Measurements from ENCODE around the gene COL4A6. TPM values are rescaled to one million over a fixed set of nuclear protein-coding genes. Genes with fewer than 3 reads are reported as not detected.

Gene COL4A6
- total and polyA plus RNA-seq, 2 of the 8 experiments (the other 6 are each of a cell fraction or from before 2014, with no cell fraction given): 5.9 to 11.8 TPM

DNA sequence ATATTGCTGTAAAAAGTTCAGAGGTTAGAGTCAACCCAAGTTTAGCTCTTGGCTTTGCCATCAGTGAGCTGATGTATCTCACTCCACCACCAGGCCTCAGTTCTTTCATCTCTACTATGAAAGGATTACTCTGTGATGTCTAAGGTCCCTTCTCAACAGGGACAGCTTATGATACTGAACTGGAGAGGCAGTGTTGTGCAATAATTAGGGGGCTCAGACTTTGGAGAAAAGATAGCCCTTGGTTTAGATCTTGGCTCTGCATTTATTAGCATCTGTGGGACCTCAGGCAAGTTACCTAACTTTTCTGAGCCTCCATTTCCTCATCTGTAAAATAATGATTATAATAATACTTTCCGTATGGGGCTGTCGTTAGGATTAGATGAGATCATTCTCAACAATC is 89.0 kb downstream of the COL4A6 start:
- Histone ChIP-seq H4K91ac (replicated peaks; ENCODE audit: insufficient read length, low read length) (no peak overlapping the region), H2AFZ (ENCODE audit: low read length) (no peak overlapping the region), H3K23me2 (ENCODE audit: low read depth, low read length) (no peaks in the 10 kb centered on the region), H2BK120ac (replicated peaks; ENCODE audit: low read depth, low read length) (no peak overlapping the region), H3K9ac (replicated peaks in 1 of 4; ENCODE audit: extremely low read depth in 1 of 4, low read depth in 3 of 4, low read length in 3 of 4) (no peak overlapping the region), H3K4me1 (replicated peaks in 1 of 4; ENCODE audit: control insufficient read depth in 3 of 4, insufficient read depth in 4 of 4, low read length in 3 of 4) (peaks cover 0 to 13% (median 5%) of the 10 kb centered on the region in 4 experiments; a peak in 4 of 7 replicates), H3K14ac (ENCODE audit: insufficient read length) (no peak overlapping the region), H3K27me3 (replicated peaks in 1 of 4; ENCODE audit: control insufficient read depth in 3 of 4, extremely low read depth in 1 of 4, insufficient read depth in 3 of 4, low read length in 3 of 4) (no peaks in the 10 kb centered on the region), H3K56ac (replicated peaks; ENCODE audit: insufficient read length, low read depth, low read length) (no peak overlapping the region), H3K79me1 (ENCODE audit: low read depth, low read length) (no peaks in the 10 kb centered on the region), H3K79me2 (ENCODE audit: control insufficient read depth in 1 of 2, insufficient read depth in 2 of 2, low read length in 2 of 2) (no peaks in the 10 kb centered on the region), H3K27ac (ENCODE audit: low read depth, low read length) (no peak overlapping the region), H3K4ac (replicated peaks; ENCODE audit: insufficient read length, low read depth, low read length) (no peak overlapping the region), H3K18ac (ENCODE audit: extremely low read depth, low read length) (no peak overlapping the region), H4K5ac (ENCODE audit: insufficient read length, low read depth, low read length) (no peak overlapping the region), H2AK5ac (ENCODE audit: low read depth, low read length) (no peak overlapping the region), H2BK20ac (ENCODE audit: low read length) (no peak overlapping the region), H3K23ac (ENCODE audit: insufficient read length) (no peak overlapping the region), H2BK15ac (ENCODE audit: low read length) (no peak overlapping the region), H2BK5ac (ENCODE audit: low read depth, low read length) (no peak overlapping the region), H3K36me3 (ENCODE audit: control insufficient read depth in 2 of 4, insufficient read depth in 4 of 4, low read length in 3 of 4) (no peaks in the 10 kb centered on the region), H2BK12ac (ENCODE audit: low read depth, low read length) (no peak overlapping the region), H3K4me2 (ENCODE audit: insufficient read depth in 1 of 2, low read depth in 2 of 2, low read length in 2 of 2) (no peak overlapping the region), H3K9me3 (ENCODE audit: insufficient read depth in 2 of 2, low read depth in 1 of 2, low read length in 1 of 2) (no peaks in the 10 kb centered on the region), H4K8ac (ENCODE audit: extremely low read depth, insufficient read depth, low read length) (no peak overlapping the region), H3K4me3 (ENCODE audit: extremely low read depth in 1 of 4, insufficient read depth in 2 of 4, low read depth in 3 of 4, low read length in 4 of 4) (no peak overlapping the region), H4K20me1 (replicated peaks in 1 of 2; ENCODE audit: control insufficient read depth in 1 of 2, insufficient read depth in 2 of 2, low read length in 2 of 2) (no peaks in the 10 kb centered on the region)
- WGBS, 2 experiments (ENCODE audit: extremely low coverage in 1 of 2, insufficient coverage in 1 of 2, insufficient read length in 1 of 2, insufficient replicate concordance in 2 of 2, low coverage in 1 of 2, low lambda C conversion rate in 2 of 2, missing lambda C conversion rate in 1 of 2): 100% methylated on average over 2 of the region's 2 CpGs; no CpG with 5 or more reads in 1 of the 2 experiments
- no peak for DNase-seq (ENCODE audit: low read depth in 1 of 2, low spot score in 2 of 2)
- ChIA-PET POLR2A (ENCODE audit: partially characterized antibody) (no interaction called here), CTCF (ENCODE audit: partially characterized antibody) (no interaction called here)
- FAIRE-seq: no peak
- TF ChIP-seq SP1 (IDR thresholded peaks at IDR 0.05; ENCODE audit: low read depth, low read length) (no peak), HDAC6 (IDR thresholded peaks at IDR 0.05; ENCODE audit: low read depth, low read length) (no peak), TCF12 (IDR thresholded peaks at IDR 0.05; ENCODE audit: low read depth, low read length) (no peak), CEBPB (IDR thresholded peaks at IDR 0.05; ENCODE audit: low read depth, low read length) (peak; percentile 25; the same call in 1 of the 2 replicates)

Data from H1 (cell line).